ENCODE data around the gene ZNF346.

- TF ChIP-seq POLR2AphosphoS5 (IDR thresholded peaks at IDR 0.05) (no peak), CTCF (IDR thresholded peaks at IDR 0.05) (no peak), POLR2A (IDR thresholded peaks at IDR 0.05) (no peak), EP300 (IDR thresholded peaks at IDR 0.05) (no peak)
Measured at GRCh38 chr5:176996780-176997179, 25.7 kb upstream of the ZNF346 start.
